ENCODE data around the gene SESN3.

SESN3 gene

DNA sequence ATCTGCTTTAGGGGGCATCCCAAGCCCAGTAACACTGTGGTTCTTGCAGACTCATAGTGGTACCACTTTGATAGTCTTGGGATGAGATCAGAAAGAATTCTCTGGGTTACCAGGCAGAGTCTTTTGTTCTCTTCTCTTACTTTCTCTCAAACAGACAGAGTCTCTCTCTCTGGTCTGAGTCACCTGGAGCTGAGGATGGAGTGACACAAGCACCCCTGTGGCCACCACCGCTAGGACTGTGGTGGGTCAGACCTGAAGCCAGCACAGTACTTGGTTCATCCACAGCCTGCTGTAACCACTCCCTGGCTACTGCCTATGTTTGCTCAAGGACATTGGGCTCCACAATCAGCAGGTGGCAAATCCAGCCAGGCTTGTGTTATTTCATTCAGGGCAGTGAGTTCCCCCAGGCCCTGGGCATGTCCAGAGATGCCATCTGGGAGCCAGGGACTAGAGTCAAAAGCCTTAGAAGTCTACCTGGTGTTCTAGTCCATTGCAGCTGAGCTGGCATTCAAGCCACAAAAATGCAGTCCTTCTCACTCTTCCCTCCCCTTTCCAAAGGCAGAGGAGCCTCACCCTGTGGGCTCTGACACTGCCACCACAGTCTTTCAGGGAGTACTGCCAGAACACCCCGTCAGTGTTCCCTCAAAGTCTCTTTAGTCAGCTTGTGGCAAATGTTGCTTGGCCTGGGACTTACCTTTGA, 111.5 kb downstream of the SESN3 start:
- H3K4me3 ChIP-seq (ENCODE audit: low read length), result no peak overlapping the region
- no peak for TF ChIP-seq ZNF274 (IDR thresholded peaks at IDR 0.05; ENCODE audit: low read depth, low read length)

DNA sequence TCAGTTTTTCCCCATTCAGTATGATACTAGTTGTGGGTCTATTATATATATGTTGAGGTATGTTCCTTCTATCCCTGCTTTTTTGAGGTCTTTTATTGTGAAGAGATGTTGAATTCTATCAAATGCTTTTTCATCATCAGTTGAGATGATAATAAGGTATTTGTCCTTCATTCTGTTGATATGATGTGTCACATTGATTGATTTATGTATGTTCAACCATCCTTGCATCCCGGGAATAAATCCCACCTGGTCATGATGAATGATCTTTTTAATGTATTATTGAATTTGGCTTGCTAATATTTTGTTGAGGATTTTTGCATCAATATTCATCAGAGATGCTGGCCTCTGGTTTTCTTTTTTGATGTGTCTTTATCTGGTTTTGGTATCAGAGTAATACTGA, 115.4 kb downstream of the SESN3 start:
- no peak for TF ChIP-seq ZNF274 (IDR thresholded peaks at IDR 0.05; ENCODE audit: low read depth, low read length)
- no peak overlapping the region for H3K4me3 ChIP-seq (ENCODE audit: low read length)

All from GM08714 (cell line).